Hepatocyte (in vitro differentiated cells): ENCODE measurements around the gene EFNA4.

Source experiments
- EZH2 ChIP-seq: fragments of 200-600 bp; sonication (generic); IDR thresholded peaks from 2 replicates; pipeline ENCODE4 v1.6.1; 2016; ENCODE audit warnings: antibody characterized with exemption, mild to moderate bottlenecking, borderline replicate concordance
- TF ChIP-seq, protein P1 (sequence below): fragments of 200-600 bp; sonication (generic); IDR thresholded peaks from 2 replicates; pipeline ENCODE4 v1.5.1; 2016; ENCODE audit warnings: antibody characterized with exemption, mild to moderate bottlenecking; ENCODE audit not compliant: poor library complexity

DNA sequence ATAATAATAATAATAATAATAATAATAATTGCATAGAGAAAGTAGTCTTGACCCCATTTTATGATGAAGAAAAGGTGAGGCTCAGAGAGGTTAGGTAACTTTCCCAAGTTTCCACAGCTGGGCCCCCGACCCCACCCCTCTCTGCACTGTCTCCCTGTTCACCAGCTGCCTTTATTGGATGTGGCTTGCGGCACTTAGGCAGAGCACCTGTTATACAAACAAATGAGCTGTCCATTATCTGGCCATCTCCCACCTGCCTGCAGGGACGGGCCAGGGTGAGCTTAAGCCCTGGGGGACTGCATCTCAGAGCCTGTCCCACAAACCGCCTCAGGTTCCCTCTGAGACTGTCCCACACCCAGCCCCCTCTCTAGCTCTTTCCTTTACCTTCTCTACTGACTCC, 54.1 kb downstream of the EFNA4 start:
- TF ChIP-seq EZH2: no peak
- TF ChIP-seq, protein P1, sequence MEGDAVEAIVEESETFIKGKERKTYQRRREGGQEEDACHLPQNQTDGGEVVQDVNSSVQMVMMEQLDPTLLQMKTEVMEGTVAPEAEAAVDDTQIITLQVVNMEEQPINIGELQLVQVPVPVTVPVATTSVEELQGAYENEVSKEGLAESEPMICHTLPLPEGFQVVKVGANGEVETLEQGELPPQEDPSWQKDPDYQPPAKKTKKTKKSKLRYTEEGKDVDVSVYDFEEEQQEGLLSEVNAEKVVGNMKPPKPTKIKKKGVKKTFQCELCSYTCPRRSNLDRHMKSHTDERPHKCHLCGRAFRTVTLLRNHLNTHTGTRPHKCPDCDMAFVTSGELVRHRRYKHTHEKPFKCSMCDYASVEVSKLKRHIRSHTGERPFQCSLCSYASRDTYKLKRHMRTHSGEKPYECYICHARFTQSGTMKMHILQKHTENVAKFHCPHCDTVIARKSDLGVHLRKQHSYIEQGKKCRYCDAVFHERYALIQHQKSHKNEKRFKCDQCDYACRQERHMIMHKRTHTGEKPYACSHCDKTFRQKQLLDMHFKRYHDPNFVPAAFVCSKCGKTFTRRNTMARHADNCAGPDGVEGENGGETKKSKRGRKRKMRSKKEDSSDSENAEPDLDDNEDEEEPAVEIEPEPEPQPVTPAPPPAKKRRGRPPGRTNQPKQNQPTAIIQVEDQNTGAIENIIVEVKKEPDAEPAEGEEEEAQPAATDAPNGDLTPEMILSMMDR: no peak
